Endothelial cell (in vitro differentiated cells): ENCODE results near the gene CNNM2. TPM values are rescaled to one million over a fixed set of nuclear protein-coding genes. Genes with fewer than 3 reads are reported as not detected.

Experiments used
- DNase-seq: peaks from one replicate; pipeline ENCODE4 v3.0.0; 2021; ENCODE audit warnings: low spot score
- H3K27ac Mint-ChIP-seq: one replicate; pipeline ENCODE4 v1.8.0; 2021; ENCODE audit warnings: mixed read lengths, inconsistent platforms; ENCODE audit not compliant: unreplicated experiment
- H3K27me3 Mint-ChIP-seq: one replicate; pipeline ENCODE4 v1.8.0; 2021; ENCODE audit warnings: mild to moderate bottlenecking, moderate library complexity, mixed read lengths, inconsistent platforms; ENCODE audit not compliant: unreplicated experiment
- H3K36me3 Mint-ChIP-seq: one replicate; pipeline ENCODE4 v1.8.0; 2021; ENCODE audit warnings: mild to moderate bottlenecking, low read depth, mixed read lengths, inconsistent platforms; ENCODE audit not compliant: unreplicated experiment
- H3K4me1 Mint-ChIP-seq: one replicate; pipeline ENCODE4 v1.8.0; 2021; ENCODE audit warnings: mild to moderate bottlenecking, mixed read lengths, inconsistent platforms; ENCODE audit not compliant: unreplicated experiment
- H3K4me3 Mint-ChIP-seq: one replicate; pipeline ENCODE4 v1.8.0; 2021; ENCODE audit warnings: mild to moderate bottlenecking, mixed read lengths, inconsistent platforms; ENCODE audit not compliant: unreplicated experiment
- H3K9me3 Mint-ChIP-seq: one replicate; pipeline ENCODE4 v1.8.0; 2021; ENCODE audit warnings: mixed read lengths, inconsistent platforms; ENCODE audit not compliant: unreplicated experiment
- CTCF ChIP-seq: fragments of 200-600 bp; sonication (generic); IDR thresholded peaks from one replicate; pipeline ENCODE4 v1.5.0; 2021; ENCODE audit warnings: antibody characterized with exemption; ENCODE audit not compliant: unreplicated experiment
- total RNA-seq: library from RNA; stranded (reverse); fragmentation: NEBNext Ultra II Directional; extraction: Animal tissue kit (Norgen Biotek cat#: 25700); gene quantifications from one replicate; pipeline ENCODE4 v1.2.1, GENCODE V29; 2021; ENCODE audit not compliant: unreplicated experiment

The CNNM2 gene
- total RNA-seq, 1 donor from 2014 or later: 4.6 TPM

GRCh38 chr10:103044942-103045489 is 126.9 kb downstream of the CNNM2 start:
- no peaks in the 10 kb centered on the region for H3K27me3 Mint-ChIP-seq
- no peaks in the 10 kb centered on the region for H3K36me3 Mint-ChIP-seq
- H3K9me3 Mint-ChIP-seq: no peaks in the 10 kb centered on the region
- H3K4me1 Mint-ChIP-seq: peaks cover 4% of the 10 kb centered on the region
- no peak for TF ChIP-seq CTCF
- no peak for DNase-seq
- H3K4me3 Mint-ChIP-seq: no peak overlapping the region
- H3K27ac Mint-ChIP-seq: no peak overlapping the region

- H3K9me3 Mint-ChIP-seq: no peaks in the 10 kb centered on the region
- TF ChIP-seq CTCF: no peak
- no peak overlapping the region for H3K27ac Mint-ChIP-seq
- peaks cover 2% of the 10 kb centered on the region for H3K27me3 Mint-ChIP-seq
- peaks cover 8% of the 10 kb centered on the region for H3K4me1 Mint-ChIP-seq
- no peak for DNase-seq
- H3K4me3 Mint-ChIP-seq: no peak overlapping the region
- no peaks in the 10 kb centered on the region for H3K36me3 Mint-ChIP-seq
Observed at GRCh38 chr10:103045961-103046360, 127.9 kb downstream of the CNNM2 start.

GRCh38 chr10:103047381-103047780 is 129.3 kb downstream of the CNNM2 start:
- H3K4me1 Mint-ChIP-seq: peaks cover 5% of the 10 kb centered on the region
- DNase-seq: no peak
- no peaks in the 10 kb centered on the region for H3K9me3 Mint-ChIP-seq
- no peak for TF ChIP-seq CTCF
- no peaks in the 10 kb centered on the region for H3K36me3 Mint-ChIP-seq
- peaks cover 2% of the 10 kb centered on the region for H3K27me3 Mint-ChIP-seq
- H3K4me3 Mint-ChIP-seq: no peak overlapping the region
- no peak overlapping the region for H3K27ac Mint-ChIP-seq

GRCh38 chr10:103049237-103049636 is 131.1 kb downstream of the CNNM2 start:
- Mint-ChIP-seq H3K4me1 (peaks cover 4% of the 10 kb centered on the region), H3K27me3 (peaks cover 2% of the 10 kb centered on the region), H3K4me3 (no peak overlapping the region), H3K36me3 (no peaks in the 10 kb centered on the region), H3K27ac (no peak overlapping the region), H3K9me3 (no peaks in the 10 kb centered on the region)
- TF ChIP-seq CTCF: no peak
- no peak for DNase-seq

GRCh38 chr10:103053659-103054581 is 135.8 kb downstream of the CNNM2 start:
- peak; percentile 39 for DNase-seq
- H3K27ac Mint-ChIP-seq: no peak overlapping the region
- no peak for TF ChIP-seq CTCF

More at GRCh38 chr10:103053659-103054581, 135.8 kb downstream of the CNNM2 start:
- H3K9me3 Mint-ChIP-seq: no peaks in the 10 kb centered on the region
- peaks cover 4% of the 10 kb centered on the region for H3K4me1 Mint-ChIP-seq
- no peaks in the 10 kb centered on the region for H3K36me3 Mint-ChIP-seq
- H3K27me3 Mint-ChIP-seq: peaks cover 2% of the 10 kb centered on the region
- no peak overlapping the region for H3K4me3 Mint-ChIP-seq
